OCI-LY7 (cell line): ENCODE measurements around the gene GALNT11. TPM values are rescaled to one million over a fixed set of nuclear protein-coding genes. Genes with fewer than 3 reads are reported as not detected.
"Not testable (repeated sequence)": the region's sequence is repeated elsewhere in the genome, so short reads cannot be mapped to it uniquely, and the experiment has no call there.

Experiments used
- BruUV-seq: library from RNA; stranded (reverse); fragments of 400-500 nt; replicated peaks from 2 replicates; lab custom pipeline; 2021; lab: Mats Ljungman, UMichigan
- CTCF ChIA-PET: fragments of 300-600 bp; sonication (Branson Sonifier 250); formaldehyde crosslinking; loops from one replicate; lab custom pipeline; 2022; ENCODE audit warnings: antibody characterized with exemption; ENCODE audit not compliant: unreplicated experiment; lab: Charles Lee
- POLR2A ChIA-PET: fragments of 300-600 bp; sonication (Branson Sonifier 250); formaldehyde crosslinking; loops from one replicate; lab custom pipeline; 2022; ENCODE audit warnings: antibody characterized with exemption; lab: Charles Lee
- DNase-seq: peaks from one replicate; pipeline ENCODE4 v3.0.0-alpha.2; 2015; ENCODE audit warnings: low spot score
- H2AFZ ChIP-seq: fragments of 200-600 bp; sonication (generic), shearing (Covaris generic); 2 replicates; pipeline ENCODE4 v1.6.1; 2014; ENCODE audit warnings: mild to moderate bottlenecking, antibody characterized with exemption, low read length, moderate library complexity
- H3K27ac ChIP-seq: fragments of 200-600 bp; sonication (generic); 2 replicates; pipeline ENCODE4 v1.5.1; 2014; ENCODE audit warnings: mixed run types, low read depth, mild to moderate bottlenecking, moderate library complexity, low read length, inconsistent platforms; ENCODE audit not compliant: poor library complexity, severe bottlenecking
- H3K36me3 ChIP-seq: fragments of 200-600 bp; sonication (generic); 2 replicates; pipeline ENCODE4 v1.6.1; 2014; ENCODE audit warnings: mild to moderate bottlenecking, antibody characterized with exemption, low read length, moderate library complexity, mixed read lengths; ENCODE audit not compliant: insufficient read depth
- H3K4me1 ChIP-seq: fragments of 200-600 bp; sonication (generic); 2 replicates; pipeline ENCODE4 v1.5.1; 2014; ENCODE audit warnings: mild to moderate bottlenecking, low read length; ENCODE audit not compliant: insufficient read depth, poor library complexity, severe bottlenecking
- H3K4me2 ChIP-seq: fragments of 200-600 bp; sonication (generic); 2 replicates; pipeline ENCODE4 v1.6.1; 2014; ENCODE audit warnings: mild to moderate bottlenecking, low read length
- H3K4me3 ChIP-seq: fragments of 200-600 bp; sonication (generic); 2 replicates; pipeline ENCODE4 v1.5.1; 2014; ENCODE audit warnings: mild to moderate bottlenecking, low read depth, low read length; ENCODE audit not compliant: poor library complexity, severe bottlenecking
- H3K79me2 ChIP-seq: fragments of 200-600 bp; sonication (generic); 2 replicates; pipeline ENCODE4 v1.6.1; 2016; ENCODE audit warnings: low read depth, mild to moderate bottlenecking, low read length, moderate library complexity, mixed read lengths; ENCODE audit not compliant: insufficient read depth
- H3K9me2 ChIP-seq: fragments of 200-600 bp; sonication (generic); 2 replicates; pipeline ENCODE4 v1.6.1; 2016; ENCODE audit warnings: mild to moderate bottlenecking, low read length, mixed read lengths; ENCODE audit not compliant: insufficient read depth
- H3K9me3 ChIP-seq: fragments of 200-600 bp; sonication (generic); 2 replicates; pipeline ENCODE4 v1.6.1; 2014; ENCODE audit warnings: mild to moderate bottlenecking, mixed run types, low read length, mixed read lengths
- H4K20me1 ChIP-seq: fragments of 200-600 bp; sonication (generic); 2 replicates; pipeline ENCODE4 v1.6.1; 2014; ENCODE audit warnings: mild to moderate bottlenecking, antibody characterized with exemption, low read length, moderate library complexity, mixed read lengths; ENCODE audit not compliant: insufficient read depth
- EZH2phosphoT487 ChIP-seq: fragments of 200-600 bp; sonication (generic); IDR thresholded peaks from 2 replicates; pipeline ENCODE4 v1.6.1; 2018; ENCODE audit warnings: low read depth, borderline replicate concordance, mild to moderate bottlenecking, mixed run types, antibody characterized with exemption, low read length, moderate library complexity, mixed read lengths
- intact Hi-C: fragments of 100-400 bp; cut with micrococcal nuclease; formaldehyde crosslinking; loops from one replicate; pipeline ENCODE4 v1.10.0; 2022; ENCODE audit not compliant: unreplicated experiment
- total RNA-seq, 2 experiments: library from RNA; depleted of rRNA in 1 of 2; stranded (reverse); fragments of >200 nt in 1 of 2; shearing (Covaris generic) in 1 of 2; gene quantifications; 2 replicates each; pipeline ENCODE4 v1.2.3, GENCODE V29; 2014 to 2022
- TF ChIP-seq, protein P1 (sequence below): fragments of 200-600 bp; sonication (generic); conservative IDR thresholded peaks from 2 replicates; pipeline ENCODE4 v1.5.1; 2014; ENCODE audit warnings: mild to moderate bottlenecking, antibody characterized with exemption, low read length, moderate library complexity, mixed read lengths

Gene GALNT11
- total RNA-seq, 2 experiments from 2014 or later = not detected

DNA sequence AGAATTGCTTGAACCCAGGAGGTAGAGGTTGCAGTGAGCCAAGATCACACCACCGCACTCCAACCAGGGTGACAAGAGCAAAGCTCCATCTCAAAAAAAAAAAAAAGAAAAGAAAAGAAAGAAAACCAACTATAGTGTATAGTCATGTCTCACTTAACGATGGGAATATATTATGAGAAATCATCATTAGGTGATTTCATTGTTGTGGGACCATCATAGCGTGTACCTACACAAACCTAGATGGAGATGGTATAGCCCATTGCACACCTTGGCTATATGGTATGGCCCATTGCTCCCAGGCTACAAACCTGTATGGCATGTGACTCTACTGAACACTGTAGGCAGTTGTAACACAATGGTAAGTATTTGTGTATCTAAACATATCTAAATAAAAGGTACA, 8.5 kb upstream of the GALNT11 start:
- POLR2A ChIA-PET = no interaction called here
- Histone ChIP-seq H3K9me3 (no peaks in the 10 kb centered on the region), H3K4me2 (no peak overlapping the region), H3K4me3 (no peak overlapping the region), H3K27ac (no peak overlapping the region), H3K4me1 (no peaks in the 10 kb centered on the region), H3K36me3 (no peaks in the 10 kb centered on the region), H3K9me2 (no peaks in the 10 kb centered on the region), H3K79me2 (no peaks in the 10 kb centered on the region), H2AFZ (no peak overlapping the region), H4K20me1 (no peaks in the 10 kb centered on the region)
- no TSS peak for BruUV-seq
- TF ChIP-seq EZH2phosphoT487 = no peak
- TF ChIP-seq, protein P1, sequence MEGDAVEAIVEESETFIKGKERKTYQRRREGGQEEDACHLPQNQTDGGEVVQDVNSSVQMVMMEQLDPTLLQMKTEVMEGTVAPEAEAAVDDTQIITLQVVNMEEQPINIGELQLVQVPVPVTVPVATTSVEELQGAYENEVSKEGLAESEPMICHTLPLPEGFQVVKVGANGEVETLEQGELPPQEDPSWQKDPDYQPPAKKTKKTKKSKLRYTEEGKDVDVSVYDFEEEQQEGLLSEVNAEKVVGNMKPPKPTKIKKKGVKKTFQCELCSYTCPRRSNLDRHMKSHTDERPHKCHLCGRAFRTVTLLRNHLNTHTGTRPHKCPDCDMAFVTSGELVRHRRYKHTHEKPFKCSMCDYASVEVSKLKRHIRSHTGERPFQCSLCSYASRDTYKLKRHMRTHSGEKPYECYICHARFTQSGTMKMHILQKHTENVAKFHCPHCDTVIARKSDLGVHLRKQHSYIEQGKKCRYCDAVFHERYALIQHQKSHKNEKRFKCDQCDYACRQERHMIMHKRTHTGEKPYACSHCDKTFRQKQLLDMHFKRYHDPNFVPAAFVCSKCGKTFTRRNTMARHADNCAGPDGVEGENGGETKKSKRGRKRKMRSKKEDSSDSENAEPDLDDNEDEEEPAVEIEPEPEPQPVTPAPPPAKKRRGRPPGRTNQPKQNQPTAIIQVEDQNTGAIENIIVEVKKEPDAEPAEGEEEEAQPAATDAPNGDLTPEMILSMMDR = no peak
- intact Hi-C loops = no loop called here
- CTCF ChIA-PET = no interaction called here
- DNase-seq = no peak

DNA sequence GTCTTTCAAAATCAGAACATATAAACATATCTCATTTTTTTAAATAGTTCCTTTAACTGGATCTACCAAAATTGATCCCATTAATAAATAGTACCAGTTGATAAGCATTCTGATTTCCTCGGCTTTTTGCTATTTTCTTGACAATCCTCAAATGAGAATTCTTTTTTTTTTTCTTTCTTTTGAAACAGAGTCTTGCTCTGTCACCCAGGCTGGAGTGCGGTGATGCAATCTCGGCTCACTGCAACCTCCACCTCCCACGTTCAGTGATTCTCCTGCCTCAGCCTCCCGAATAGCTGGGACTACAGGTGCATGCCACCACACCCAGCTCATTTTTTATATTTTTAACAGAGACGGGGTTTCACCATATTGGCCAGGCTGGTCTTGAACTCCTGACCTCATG, 7.8 kb upstream of the GALNT11 start:
- H3K9me2 ChIP-seq, H3K4me2 ChIP-seq, BruUV-seq, DNase-seq, H2AFZ ChIP-seq, H3K4me3 ChIP-seq, intact Hi-C loops, H3K4me1 ChIP-seq, H3K9me3 ChIP-seq, H4K20me1 ChIP-seq, H3K79me2 ChIP-seq, H3K36me3 ChIP-seq, H3K27ac ChIP-seq: not testable (repeated sequence)
- ChIA-PET POLR2A (interaction anchor here (0.7 kb wide), 1 partner anchor 39 kb away, joined by 6 read pairs; no protein-coding TSS in a partner anchor), CTCF (interaction anchor here (0.6 kb wide), 1 partner anchor 11 kb away, joined by 5 read pairs; no protein-coding TSS in a partner anchor)

DNA sequence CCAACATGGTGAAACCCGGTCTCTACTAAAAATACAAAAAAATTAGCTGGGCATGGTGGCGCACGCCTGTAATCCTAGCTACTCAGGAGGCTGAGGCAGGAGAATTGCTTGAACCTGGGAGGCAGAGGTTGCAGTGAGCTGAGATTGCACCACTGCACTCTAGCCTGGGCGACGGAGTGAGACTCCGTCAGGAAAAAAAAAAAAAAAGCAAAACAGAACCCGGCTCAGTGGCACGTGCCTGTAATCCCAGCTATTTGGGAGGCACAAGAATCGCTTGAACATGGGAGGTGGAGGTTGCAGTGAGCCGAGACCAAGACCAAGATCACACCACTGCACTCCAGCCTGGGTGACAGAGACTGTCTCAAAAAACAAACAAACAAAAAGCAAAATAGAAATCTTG, 3.7 kb upstream of the GALNT11 start:
- POLR2A ChIA-PET = interaction anchor here (0.6 kb wide), 1 partner anchor 432 kb away, joined by 3 read pairs; no protein-coding TSS in a partner anchor
- DNase-seq, H3K4me1 ChIP-seq, H3K9me2 ChIP-seq, BruUV-seq, H2AFZ ChIP-seq, H4K20me1 ChIP-seq, H3K4me2 ChIP-seq, H3K27ac ChIP-seq, CTCF ChIA-PET, H3K79me2 ChIP-seq, H3K36me3 ChIP-seq, H3K9me3 ChIP-seq, intact Hi-C loops, H3K4me3 ChIP-seq: not testable (repeated sequence)
